Activated naive CD8-positive, alpha-beta T cell treated with anti-CD3 and anti-CD28 coated beads, Interleukin-2, amount 10 ng/mL, durations not matched to agents 7 days and 5 days (primary cell): ENCODE data around the gene SH3RF1. TPM values are rescaled to one million over a fixed set of nuclear protein-coding genes. Genes with fewer than 3 reads are reported as not detected.

ENCODE experiments used
- ATAC-seq: fragments of 150-1000 bp; cut with Tn5 transposase; one replicate; pipeline ENCODE4 v1.10.0; 2021; ENCODE audit warnings: low read depth, moderate library complexity
- POLR2A ChIA-PET: fragments of 350-600 bp; sonication (Branson Sonifier 250); formaldehyde crosslinking; loops from one replicate; lab custom pipeline; 2021; ENCODE audit warnings: antibody characterized with exemption; lab: Charles Lee
- DNase-seq: peaks from one replicate; pipeline ENCODE4 v3.0.0; 2021
- H3K27ac Mint-ChIP-seq: one replicate; pipeline ENCODE4 v1.8.0; 2022; ENCODE audit warnings: mild to moderate bottlenecking, mixed read lengths
- H3K27me3 Mint-ChIP-seq: one replicate; pipeline ENCODE4 v1.8.0; 2022; ENCODE audit warnings: mild to moderate bottlenecking, moderate library complexity, mixed read lengths
- H3K36me3 Mint-ChIP-seq: one replicate; pipeline ENCODE4 v1.8.0; 2021; ENCODE audit warnings: mild to moderate bottlenecking, mixed read lengths
- H3K4me1 Mint-ChIP-seq: one replicate; pipeline ENCODE4 v1.8.0; 2021; ENCODE audit warnings: mixed read lengths
- H3K4me3 Mint-ChIP-seq: one replicate; pipeline ENCODE4 v1.8.0; 2022; ENCODE audit warnings: mild to moderate bottlenecking, moderate library complexity, mixed read lengths
- H3K9me3 Mint-ChIP-seq: one replicate; pipeline ENCODE4 v1.8.0; 2021; ENCODE audit warnings: mixed read lengths
- total RNA-seq, 2 experiments: library from RNA; stranded (reverse); gene quantifications; one replicate each; pipeline ENCODE4 v1.2.3, GENCODE V29; 2021

The SH3RF1 gene
- total RNA-seq, 2 experiments from 2014 or later: 0.14 TPM; not detected in 1

DNA sequence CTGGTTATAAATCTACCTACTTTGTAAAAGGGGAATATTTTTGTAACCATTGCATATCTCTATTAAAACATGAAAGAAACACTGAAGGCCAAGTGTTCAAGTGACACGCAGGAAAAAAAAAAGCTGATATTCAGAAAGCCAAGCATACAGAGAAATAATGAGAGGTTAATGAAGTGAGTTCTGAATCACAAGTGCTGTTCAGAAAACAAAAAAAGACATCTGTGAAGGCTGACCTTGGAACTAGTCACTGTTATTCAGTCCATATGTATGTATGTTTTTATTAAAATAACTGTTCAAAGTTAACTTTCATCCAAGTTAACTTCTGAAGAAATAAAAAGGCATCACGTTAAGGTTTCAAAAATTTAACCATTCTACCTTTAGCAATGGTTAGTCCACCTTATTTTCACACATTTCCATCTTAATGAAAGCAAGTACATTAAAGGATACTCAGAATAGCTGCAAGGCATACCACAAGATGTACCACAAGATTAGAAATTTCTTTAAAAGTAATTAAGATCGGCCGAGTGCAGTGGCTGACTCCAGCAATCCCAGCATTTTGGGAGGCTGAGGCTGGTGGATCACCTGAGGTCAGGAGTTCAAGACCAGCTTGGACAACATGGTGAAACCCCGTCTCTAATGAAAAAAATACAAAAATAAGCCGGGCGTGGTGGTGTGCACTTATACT, 31.4 kb downstream of the SH3RF1 start:
- H3K4me3 Mint-ChIP-seq: no peak overlapping the region
- H3K9me3 Mint-ChIP-seq: no peaks in the 10 kb centered on the region
- H3K27ac Mint-ChIP-seq: no peak overlapping the region
- ATAC-seq (no peak), DNase-seq (no peak)
- H3K4me1 Mint-ChIP-seq: no peaks in the 10 kb centered on the region
- no peaks in the 10 kb centered on the region for H3K36me3 Mint-ChIP-seq
- POLR2A ChIA-PET: no interaction called here
- peaks cover 4% of the 10 kb centered on the region for H3K27me3 Mint-ChIP-seq

DNA sequence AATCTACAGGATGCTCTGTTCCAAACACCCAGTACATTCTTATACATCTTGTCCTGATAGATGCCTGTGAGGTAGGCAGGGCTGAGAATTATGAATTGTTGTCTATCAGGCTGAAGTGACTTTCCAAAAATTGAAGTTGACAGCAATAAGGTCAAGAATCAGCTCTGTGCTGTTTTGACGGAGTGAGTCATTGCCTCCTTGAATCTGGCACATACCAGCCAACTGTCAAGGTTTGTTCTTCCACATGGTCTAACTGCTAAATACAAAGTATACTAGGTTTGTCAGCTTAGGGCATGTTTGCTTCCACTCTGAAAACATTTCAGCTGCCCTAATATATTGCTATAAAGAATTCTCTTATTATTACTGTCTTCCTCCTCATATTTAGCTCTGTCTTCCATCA, 32.3 kb downstream of the SH3RF1 start:
- Mint-ChIP-seq H3K4me1 (peaks cover 3% of the 10 kb centered on the region), H3K27me3 (peaks cover 5% of the 10 kb centered on the region), H3K36me3 (no peaks in the 10 kb centered on the region), H3K27ac (no peak overlapping the region), H3K4me3 (no peak overlapping the region), H3K9me3 (no peaks in the 10 kb centered on the region)
- POLR2A ChIA-PET: no interaction called here
- ATAC-seq (no peak), DNase-seq (no peak)

DNA sequence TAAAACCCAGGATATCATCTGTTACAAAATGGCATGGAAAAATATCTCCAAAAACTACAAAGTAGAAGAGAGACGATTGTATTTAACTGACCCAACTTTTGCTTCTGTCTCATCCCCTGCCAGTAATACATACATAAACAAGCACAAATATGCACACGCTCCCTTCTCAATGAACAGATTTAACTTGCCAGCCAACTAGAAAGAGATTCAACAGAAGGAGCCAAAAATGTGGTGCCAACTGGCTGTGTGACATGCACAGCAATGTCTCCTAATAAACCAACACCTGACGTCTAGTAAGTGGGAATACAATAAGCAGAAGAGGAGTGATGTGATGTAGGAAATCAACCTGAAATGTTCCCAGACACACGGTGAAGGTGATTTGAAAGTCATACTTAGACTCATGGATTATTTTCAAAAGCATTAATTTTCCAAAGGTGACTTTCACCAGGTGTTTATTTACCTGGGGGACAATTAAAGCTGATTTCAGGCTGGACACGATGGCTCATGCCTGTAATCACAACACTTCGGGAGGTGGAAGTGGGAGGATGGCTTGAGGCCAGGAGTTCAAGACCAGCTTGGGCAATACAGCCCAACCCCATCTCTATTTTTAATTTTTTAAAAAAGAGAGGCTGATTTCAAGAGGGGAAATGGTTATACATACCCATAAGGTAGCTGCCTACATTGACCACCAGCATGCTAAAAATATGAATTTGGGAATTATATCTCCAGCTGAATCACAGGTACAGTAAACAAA, 33.7 kb downstream of the SH3RF1 start:
- POLR2A ChIA-PET: no interaction called here
- no peaks in the 10 kb centered on the region for H3K36me3 Mint-ChIP-seq
- ATAC-seq (no peak), DNase-seq (no peak)
- H3K27me3 Mint-ChIP-seq: peaks cover 3% of the 10 kb centered on the region
- no peaks in the 10 kb centered on the region for H3K9me3 Mint-ChIP-seq
- peaks cover 3% of the 10 kb centered on the region for H3K4me1 Mint-ChIP-seq
- no peak overlapping the region for H3K27ac Mint-ChIP-seq
- H3K4me3 Mint-ChIP-seq: no peak overlapping the region

DNA sequence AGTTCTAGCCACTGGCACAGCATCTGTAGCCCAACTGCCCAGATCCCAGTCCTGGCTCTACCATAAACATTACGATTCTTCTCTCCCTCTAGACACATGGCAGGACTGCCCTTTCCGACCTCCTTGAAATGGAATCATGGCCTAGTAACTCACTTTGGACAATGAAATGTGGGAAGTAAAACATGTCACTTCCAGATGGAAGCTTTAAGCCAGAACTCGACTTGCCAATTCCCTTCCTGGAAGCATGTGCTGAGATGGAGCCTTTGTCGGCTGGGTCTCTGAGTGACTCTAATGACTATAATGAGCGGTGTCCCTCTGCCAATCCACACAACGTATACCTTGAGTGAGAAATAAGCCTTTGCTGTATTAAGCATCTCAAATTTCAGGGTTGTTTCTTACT, 34.7 kb downstream of the SH3RF1 start:
- Mint-ChIP-seq H3K4me3 (no peak overlapping the region), H3K27ac (no peak overlapping the region), H3K27me3 (peaks cover 3% of the 10 kb centered on the region), H3K36me3 (no peaks in the 10 kb centered on the region), H3K9me3 (peaks cover 1% of the 10 kb centered on the region), H3K4me1 (peaks cover 3% of the 10 kb centered on the region)
- POLR2A ChIA-PET: no interaction called here
- no peak for ATAC-seq
- DNase-seq: no peak

DNA sequence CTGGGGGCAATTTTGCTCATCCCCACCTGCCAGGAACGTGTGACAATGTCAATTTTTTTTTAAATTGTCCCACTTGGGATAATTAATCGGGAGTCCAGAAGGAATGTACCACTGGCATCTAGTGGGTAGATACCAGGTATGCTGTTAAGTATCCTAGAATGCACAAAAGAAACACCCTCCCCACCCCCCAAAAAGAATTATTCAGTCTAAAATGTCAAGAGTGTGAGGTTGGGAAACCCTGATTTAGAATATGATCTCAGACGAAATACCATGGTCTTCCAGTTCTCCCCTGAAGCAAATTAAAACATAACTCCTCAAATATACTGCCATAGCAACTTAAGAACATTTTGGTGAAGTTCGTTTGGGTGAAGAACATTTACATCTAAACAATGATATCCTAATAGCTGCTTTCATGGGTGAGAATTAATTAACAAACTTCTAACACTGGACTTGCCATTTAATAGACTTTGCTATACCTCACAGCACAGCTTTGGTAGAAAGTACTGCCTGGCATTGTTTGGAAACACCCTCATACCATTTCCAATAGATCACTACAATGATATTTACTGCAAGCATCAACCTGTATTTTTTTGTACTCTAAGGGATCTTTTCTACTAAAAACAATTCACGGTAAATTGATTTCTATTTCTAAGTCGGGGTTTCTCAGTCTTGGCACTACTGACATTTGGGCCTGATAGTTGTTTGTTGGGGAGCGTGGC, 36.5 kb downstream of the SH3RF1 start:
- Mint-ChIP-seq H3K4me3 (no peak overlapping the region), H3K9me3 (peaks cover 1% of the 10 kb centered on the region), H3K27ac (no peak overlapping the region), H3K27me3 (peaks cover 3% of the 10 kb centered on the region), H3K36me3 (no peaks in the 10 kb centered on the region), H3K4me1 (peaks cover 3% of the 10 kb centered on the region)
- POLR2A ChIA-PET: no interaction called here
- DNase-seq (no peak), ATAC-seq (no peak)

DNA sequence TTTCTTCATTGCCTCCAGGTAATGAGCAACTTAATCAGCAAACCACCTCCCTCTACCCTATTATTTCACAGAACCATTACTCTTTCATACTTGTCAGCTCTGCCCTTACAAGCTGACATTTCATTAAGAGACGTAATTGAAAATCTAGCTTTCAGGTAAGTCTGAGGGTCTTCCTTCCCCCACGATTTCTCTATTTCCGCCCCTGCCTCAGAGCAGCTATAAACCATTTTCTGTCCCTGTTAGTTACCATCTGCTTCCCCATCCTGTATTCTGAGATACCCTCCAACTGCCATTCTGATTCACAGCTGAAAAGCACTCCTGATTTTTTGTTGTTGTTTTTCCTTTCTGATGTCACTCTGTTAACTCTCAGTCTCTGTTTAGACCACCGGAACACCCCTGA, 37.1 kb downstream of the SH3RF1 start:
- ATAC-seq (no peak), DNase-seq (no peak)
- POLR2A ChIA-PET: no interaction called here
- no peak overlapping the region for H3K27ac Mint-ChIP-seq
- peaks cover 1% of the 10 kb centered on the region for H3K9me3 Mint-ChIP-seq
- H3K4me1 Mint-ChIP-seq: peaks cover 3% of the 10 kb centered on the region
- H3K27me3 Mint-ChIP-seq: peaks cover 3% of the 10 kb centered on the region
- H3K4me3 Mint-ChIP-seq: no peak overlapping the region
- H3K36me3 Mint-ChIP-seq: no peaks in the 10 kb centered on the region

DNA sequence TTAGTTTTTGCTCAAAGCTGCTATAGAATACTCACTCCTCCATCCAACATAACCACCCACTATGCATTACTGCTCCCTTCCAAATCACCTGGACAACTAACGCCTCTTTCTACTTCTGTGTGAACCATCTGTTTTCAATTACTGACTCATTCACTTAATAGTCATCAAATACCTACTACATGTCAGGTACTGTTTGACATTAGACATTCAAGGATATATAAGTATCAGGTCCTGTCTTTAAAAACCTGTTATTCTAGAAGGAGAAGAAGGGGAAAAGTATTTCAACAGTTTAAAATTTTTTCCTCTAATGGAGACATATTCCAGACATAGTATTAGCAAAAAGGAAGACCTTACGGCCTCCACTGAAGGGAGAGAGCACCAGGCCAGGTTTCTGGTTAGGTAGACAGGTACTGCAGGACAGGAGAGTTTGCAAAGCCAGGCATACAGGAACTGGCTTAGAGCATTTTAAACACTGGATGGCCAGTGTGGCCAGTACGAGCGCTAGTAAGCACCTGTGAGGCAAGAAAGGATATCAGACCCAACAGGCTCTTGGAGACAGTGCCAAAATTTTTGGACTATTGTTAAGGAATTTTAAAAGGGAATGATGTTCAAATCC, 39.0 kb downstream of the SH3RF1 start:
- Mint-ChIP-seq H3K36me3 (no peaks in the 10 kb centered on the region), H3K27ac (no peak overlapping the region), H3K4me3 (no peak overlapping the region), H3K4me1 (peaks cover 3% of the 10 kb centered on the region), H3K9me3 (peaks cover 1% of the 10 kb centered on the region), H3K27me3 (peaks cover 5% of the 10 kb centered on the region)
- DNase-seq: no peak
- no peak for ATAC-seq
- POLR2A ChIA-PET: no interaction called here

DNA sequence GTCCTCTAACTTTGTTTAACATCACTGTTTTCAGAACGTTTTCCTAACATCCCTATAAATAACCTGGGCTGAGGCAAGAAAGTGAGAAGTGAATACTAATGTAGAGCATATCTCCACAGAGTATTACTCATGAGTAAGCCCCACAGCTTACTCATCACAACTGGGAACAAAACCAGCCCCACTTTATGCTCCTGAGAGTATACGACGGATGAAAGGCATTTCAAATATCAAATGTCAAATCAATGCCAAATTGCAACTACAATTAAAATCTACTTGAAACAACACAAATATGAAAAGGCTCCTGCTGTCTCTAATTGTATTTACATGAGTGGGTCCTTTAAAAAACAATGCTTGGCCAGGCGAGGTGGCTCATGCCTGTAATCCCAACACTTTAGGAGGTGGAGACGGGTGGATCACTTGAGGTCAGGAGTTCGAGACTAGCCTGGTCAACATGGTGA, 41.2 kb downstream of the SH3RF1 start:
- no peak overlapping the region for H3K4me3 Mint-ChIP-seq
- no peak overlapping the region for H3K27ac Mint-ChIP-seq
- H3K27me3 Mint-ChIP-seq: peaks cover 5% of the 10 kb centered on the region
- ATAC-seq (no peak), DNase-seq (no peak)
- H3K36me3 Mint-ChIP-seq: no peaks in the 10 kb centered on the region
- POLR2A ChIA-PET: no interaction called here
- H3K9me3 Mint-ChIP-seq: peaks cover 1% of the 10 kb centered on the region
- H3K4me1 Mint-ChIP-seq: peaks cover 3% of the 10 kb centered on the region

DNA sequence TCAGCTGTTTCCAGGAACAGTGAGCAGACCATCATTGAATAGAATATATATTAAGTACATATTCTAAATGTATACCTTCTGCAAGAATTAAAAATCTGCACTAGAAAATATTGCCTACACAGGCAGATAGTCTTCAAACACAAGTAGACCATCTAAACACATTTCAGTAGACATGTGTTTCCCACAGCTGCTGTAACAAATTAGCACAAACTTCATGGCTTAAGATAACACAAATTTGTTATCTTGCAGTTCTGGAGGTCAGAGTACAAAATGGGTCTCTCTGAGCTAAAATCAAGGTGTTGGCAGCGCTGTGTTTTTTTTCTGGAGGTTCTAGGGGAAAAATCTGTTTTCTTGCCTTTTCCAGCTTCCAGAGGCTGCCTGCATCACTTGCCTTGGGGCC, 42.7 kb downstream of the SH3RF1 start:
- ATAC-seq (no peak), DNase-seq (no peak)
- no peaks in the 10 kb centered on the region for H3K4me1 Mint-ChIP-seq
- no peaks in the 10 kb centered on the region for H3K36me3 Mint-ChIP-seq
- H3K9me3 Mint-ChIP-seq: peaks cover 1% of the 10 kb centered on the region
- H3K27me3 Mint-ChIP-seq: peaks cover 2% of the 10 kb centered on the region
- POLR2A ChIA-PET: no interaction called here
- H3K27ac Mint-ChIP-seq: no peak overlapping the region
- no peak overlapping the region for H3K4me3 Mint-ChIP-seq

DNA sequence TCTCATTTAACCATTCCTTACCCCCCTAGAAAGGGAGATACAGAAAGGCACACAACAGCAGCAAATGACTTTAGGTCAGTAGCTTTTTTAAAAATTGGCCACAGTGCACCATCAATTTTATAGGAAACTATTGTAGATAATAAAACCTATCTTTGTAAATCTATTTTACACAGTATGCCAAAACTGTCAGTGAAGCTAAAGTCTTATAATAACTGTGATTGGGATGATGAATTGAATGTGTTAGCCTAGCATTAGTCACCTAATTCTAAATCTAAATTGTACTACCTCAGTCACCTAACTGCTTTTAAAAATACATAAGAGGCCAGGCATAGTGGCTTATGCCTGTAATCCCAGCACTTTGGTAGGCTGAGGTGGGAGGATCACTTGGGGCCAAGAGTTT, 44.2 kb downstream of the SH3RF1 start:
- Mint-ChIP-seq H3K36me3 (no peaks in the 10 kb centered on the region), H3K4me1 (no peaks in the 10 kb centered on the region), H3K27me3 (peaks cover 2% of the 10 kb centered on the region), H3K9me3 (peaks cover under 1% of the 10 kb centered on the region), H3K27ac (no peak overlapping the region), H3K4me3 (no peak overlapping the region)
- no peak for DNase-seq
- ATAC-seq: no peak
- POLR2A ChIA-PET: no interaction called here

DNA sequence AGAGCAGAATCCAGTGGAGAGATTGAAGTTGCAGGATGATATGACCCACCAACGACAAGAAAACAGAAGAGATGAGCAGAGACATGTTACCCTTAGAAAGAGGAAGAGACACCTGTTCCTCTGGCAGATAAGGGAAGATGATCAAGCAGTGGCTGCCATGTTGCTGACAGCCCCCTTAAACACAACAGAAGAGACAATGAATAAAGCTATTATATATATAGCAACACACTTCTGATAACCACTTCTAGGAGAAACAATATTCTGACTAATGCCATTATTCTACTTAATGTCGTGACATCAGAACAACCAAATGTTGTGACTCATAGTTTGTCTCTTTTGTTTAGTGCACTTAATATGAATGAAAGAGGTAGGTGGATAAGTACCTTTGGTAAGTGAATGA, 44.9 kb downstream of the SH3RF1 start:
- H3K27ac Mint-ChIP-seq: no peak overlapping the region
- H3K4me3 Mint-ChIP-seq: no peak overlapping the region
- ATAC-seq: no peak
- POLR2A ChIA-PET: no interaction called here
- H3K9me3 Mint-ChIP-seq: no peaks in the 10 kb centered on the region
- no peak for DNase-seq
- H3K36me3 Mint-ChIP-seq: no peaks in the 10 kb centered on the region
- no peaks in the 10 kb centered on the region for H3K4me1 Mint-ChIP-seq
- H3K27me3 Mint-ChIP-seq: peaks cover 2% of the 10 kb centered on the region

DNA sequence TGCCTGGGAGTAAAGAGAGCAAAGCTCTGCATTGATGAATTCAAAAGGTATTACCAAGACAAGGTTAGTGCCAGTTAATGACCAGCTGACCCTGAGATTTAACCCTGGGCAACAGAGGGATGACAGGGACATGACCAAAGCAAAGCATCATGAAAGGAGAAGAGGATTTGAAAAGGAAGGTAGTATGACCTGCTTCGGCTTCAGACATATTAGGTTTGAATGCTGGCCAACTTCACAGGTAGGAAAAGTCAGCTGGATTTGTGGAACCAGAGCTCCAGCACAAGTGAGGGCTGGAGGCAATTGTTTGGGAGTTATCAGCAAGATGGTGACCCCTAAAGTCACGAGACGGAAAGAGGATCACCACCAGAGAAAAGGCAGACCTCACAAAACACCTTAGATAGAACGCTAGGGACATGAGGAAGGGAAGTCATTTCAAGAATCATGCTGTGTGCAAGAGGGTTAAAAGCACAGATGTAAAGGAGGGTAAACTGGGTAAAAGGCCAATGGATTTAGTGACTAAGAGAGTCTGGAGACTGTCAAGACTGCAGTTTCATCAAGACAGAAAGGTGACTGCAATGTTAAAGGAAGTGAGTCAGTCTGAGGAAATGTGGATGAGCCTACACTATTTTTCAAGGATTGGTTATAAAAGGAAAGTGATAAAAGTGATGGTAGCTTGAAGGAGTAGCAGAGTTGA, 45.6 kb downstream of the SH3RF1 start:
- H3K4me1 Mint-ChIP-seq: no peaks in the 10 kb centered on the region
- no peak overlapping the region for H3K4me3 Mint-ChIP-seq

DNA sequence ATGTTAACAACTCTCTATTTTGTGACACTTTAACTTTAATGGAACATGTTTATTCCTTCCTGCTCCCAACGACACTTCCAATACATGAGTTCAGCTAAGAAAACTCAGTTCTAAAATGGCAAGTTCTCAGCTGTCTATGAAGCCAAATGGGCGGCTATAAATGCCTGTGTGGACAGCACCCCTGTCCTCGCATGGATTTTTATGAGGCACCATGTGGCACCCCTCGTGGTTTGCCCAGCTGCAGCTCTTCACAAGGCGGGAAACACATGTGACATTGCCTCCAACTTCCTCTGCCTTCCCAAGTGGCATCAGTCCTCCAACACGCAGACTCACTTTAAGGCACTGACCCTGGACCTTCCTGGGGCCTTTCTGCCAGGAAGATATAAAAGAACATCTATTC, 48.0 kb downstream of the SH3RF1 start:
- POLR2A ChIA-PET: no interaction called here
- Mint-ChIP-seq H3K36me3 (no peaks in the 10 kb centered on the region), H3K9me3 (no peaks in the 10 kb centered on the region), H3K27ac (no peak overlapping the region), H3K4me1 (no peaks in the 10 kb centered on the region), H3K4me3 (no peak overlapping the region), H3K27me3 (no peaks in the 10 kb centered on the region)
- DNase-seq: no peak
- ATAC-seq: no peak

More for the DNA sequence above, 45.6 kb downstream of the SH3RF1 start:
- Mint-ChIP-seq H3K27ac (no peak overlapping the region), H3K36me3 (no peaks in the 10 kb centered on the region), H3K27me3 (peaks cover 2% of the 10 kb centered on the region), H3K9me3 (no peaks in the 10 kb centered on the region)
- ATAC-seq: no peak
- POLR2A ChIA-PET: no interaction called here
- no peak for DNase-seq
